Hepatic stellate cell (primary cell): Measurements from ENCODE around the gene NR6A1.
"Not testable (repeated sequence)": the region's sequence is repeated elsewhere in the genome, so short reads cannot be mapped to it uniquely, and the experiment has no call there.

Experiments used
- DNase-seq: peaks from one replicate; pipeline ENCODE4 v3.0.0; 2011; ENCODE audit warnings: low spot score

NR6A1 gene

GRCh38 chr9:124759327-124759726 is 11.8 kb downstream of the NR6A1 start:
- DNase-seq: no peak

DNA sequence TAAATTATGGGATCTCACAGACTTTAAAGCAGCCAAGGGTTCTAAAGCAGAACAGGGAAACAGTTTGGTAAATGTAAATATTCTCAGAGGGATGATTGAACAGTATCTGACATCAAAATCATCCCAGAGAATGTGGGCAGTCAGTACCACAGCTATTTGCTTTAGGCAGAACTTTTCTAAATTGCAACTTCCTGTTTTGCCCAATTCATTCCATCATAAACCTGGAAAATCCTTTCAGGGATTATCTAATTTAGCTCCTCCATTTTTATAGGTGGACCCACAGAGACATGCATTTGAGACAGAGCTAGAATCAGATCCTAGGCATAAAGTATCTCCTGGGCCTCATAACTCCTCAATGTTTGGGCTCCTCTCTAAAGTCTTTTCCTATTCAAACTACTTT is 12.4 kb downstream of the NR6A1 start:
- no peak for DNase-seq

- no peak for DNase-seq
Measured at GRCh38 chr9:124758061-124758460, 13.1 kb downstream of the NR6A1 start.

GRCh38 chr9:124757616-124758015 is 13.5 kb downstream of the NR6A1 start:
- no peak for DNase-seq

GRCh38 chr9:124756011-124756410 is 15.1 kb downstream of the NR6A1 start:
- no peak for DNase-seq

DNA sequence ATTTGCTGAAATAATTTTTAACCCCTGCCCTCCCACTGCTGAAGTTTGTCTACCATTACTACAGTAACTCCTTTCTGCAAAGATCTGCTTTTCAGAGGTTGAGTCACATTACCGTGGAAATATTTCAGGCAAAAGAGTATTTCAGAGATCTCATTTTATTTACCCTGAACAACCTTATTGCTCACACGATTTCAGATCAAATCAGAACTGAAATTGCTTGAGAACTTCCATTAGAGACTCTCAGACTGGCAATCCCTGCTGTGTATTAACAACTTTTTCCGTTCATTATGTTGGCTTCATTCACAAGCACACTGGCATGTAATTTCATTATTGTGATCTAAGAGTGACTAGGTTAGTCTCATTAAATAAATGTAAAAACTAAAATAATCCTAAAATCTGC is 16.1 kb downstream of the NR6A1 start:
- DNase-seq: no peak

GRCh38 chr9:124754289-124754688 is 16.8 kb downstream of the NR6A1 start:
- no peak for DNase-seq

- DNase-seq: no peak
Measured at GRCh38 chr9:124752967-124753366, 18.1 kb downstream of the NR6A1 start.

DNA sequence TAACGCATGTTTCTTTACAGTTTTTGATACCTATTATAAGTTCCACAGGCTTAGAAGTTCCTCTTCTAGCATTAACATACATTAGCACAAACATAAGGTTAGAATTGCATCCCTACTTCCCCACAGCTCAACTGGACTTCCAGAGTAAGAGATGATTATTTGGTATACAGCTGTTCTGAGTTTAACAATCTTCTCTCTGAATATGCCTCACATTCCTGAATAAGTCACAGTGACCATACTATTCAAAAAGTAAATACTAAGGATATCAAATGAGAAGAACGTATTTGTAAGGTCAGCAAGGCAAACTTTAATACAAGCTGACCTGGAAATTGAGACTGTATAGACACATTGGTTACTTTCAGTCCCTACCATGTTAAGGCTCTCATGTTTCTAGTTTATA is 21.3 kb downstream of the NR6A1 start:
- no peak for DNase-seq

- DNase-seq: no peak
Measured at GRCh38 chr9:124749284-124749683, 21.8 kb downstream of the NR6A1 start.

- no peak for DNase-seq
Measured at GRCh38 chr9:124747065-124747464, 24.0 kb downstream of the NR6A1 start.

- DNase-seq: no peak
Measured at GRCh38 chr9:124743686-124744348, 27.3 kb downstream of the NR6A1 start.

- DNase-seq: no peak
Measured at GRCh38 chr9:124742940-124743339, 28.2 kb downstream of the NR6A1 start.

- no peak for DNase-seq
Measured at GRCh38 chr9:124741662-124742061, 29.4 kb downstream of the NR6A1 start.

- no peak for DNase-seq
Measured at GRCh38 chr9:124741149-124741548, 30.0 kb downstream of the NR6A1 start.

DNA sequence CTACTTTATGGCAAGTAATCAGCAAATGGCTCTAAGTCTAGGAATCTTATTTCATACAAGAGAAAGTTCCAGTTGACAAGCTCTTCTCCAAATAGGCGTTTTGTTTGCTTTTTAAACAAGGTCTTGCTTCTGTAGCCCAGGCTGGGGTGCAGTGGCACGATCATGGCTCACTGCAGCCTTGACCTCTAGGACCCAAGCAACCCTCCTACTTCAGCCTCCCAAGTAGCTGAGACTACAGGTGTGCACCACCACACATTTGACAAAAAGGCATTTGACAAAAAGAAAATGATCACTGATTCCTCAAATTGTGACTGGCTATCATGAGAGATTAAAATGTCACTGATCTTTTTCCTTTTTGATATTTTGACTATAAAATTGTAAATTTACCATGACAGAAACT is 31.8 kb downstream of the NR6A1 start:
- no peak for DNase-seq

- DNase-seq: not testable (repeated sequence)
Measured at GRCh38 chr9:124738075-124738474, 33.0 kb downstream of the NR6A1 start.

DNA sequence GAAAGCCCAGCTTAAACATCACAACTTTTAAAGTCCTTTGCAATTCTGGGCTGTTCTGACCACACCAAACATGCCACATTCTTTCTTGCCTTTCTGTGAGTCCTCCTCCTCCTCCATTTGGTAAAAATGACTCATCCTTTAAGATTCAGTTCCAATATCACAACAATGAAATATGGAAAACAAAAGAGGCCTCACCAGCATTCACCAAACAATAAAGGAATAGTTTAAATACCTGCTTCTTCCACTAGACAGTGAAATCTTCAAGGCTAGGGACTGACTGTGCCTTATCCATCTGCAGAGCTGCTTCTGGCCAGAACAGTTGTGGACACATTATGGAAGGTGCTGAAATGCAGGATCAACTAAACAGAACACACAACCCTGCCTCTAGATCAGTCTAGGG is 36.0 kb downstream of the NR6A1 start:
- peak; percentile 33 for DNase-seq

DNA sequence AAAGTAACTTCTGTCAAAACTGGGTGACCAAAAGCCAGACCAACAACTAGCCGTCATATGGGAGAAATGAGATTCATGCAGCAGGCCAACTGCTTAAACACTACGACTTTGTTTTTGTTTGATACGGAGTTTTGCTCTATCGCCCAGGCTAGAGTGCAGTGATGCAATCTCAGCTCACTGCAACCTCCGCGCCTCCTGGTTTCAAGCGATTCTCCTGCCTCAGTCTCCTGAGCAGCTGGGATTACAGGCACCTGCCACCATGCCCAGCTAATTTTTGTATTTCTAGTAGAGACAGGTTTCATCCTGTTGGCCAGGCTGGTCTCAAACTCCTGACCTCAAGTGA is 36.4 kb downstream of the NR6A1 start:
- not testable (repeated sequence) for DNase-seq

GRCh38 chr9:124733964-124734740 is 37.0 kb downstream of the NR6A1 start:
- no peak for DNase-seq

GRCh38 chr9:124730772-124731171 is 40.3 kb downstream of the NR6A1 start:
- no peak for DNase-seq

GRCh38 chr9:124726886-124727285 is 44.2 kb downstream of the NR6A1 start:
- no peak for DNase-seq

DNA sequence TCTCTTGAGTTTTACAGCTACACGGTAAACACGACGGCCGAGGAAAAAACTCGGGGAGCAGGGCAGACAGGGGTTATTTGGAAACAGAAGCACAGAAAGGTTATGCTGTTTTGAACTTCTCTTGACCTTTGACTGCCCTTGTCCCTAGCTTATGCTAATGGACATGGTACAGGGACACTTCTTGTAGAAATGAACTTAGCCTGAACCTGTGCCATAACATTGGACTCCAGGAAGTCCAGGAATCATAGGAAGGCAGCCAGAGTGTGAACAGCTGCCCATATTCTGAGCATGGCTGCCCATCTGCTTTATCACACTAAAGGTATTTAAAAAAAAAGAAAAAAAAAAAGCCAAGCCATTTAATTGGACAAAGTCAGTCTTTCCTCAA is 46.1 kb downstream of the NR6A1 start:
- DNase-seq: no peak
